Peyer's patch (tissue), 4 donors: ENCODE data around the gene KIF1A.

Experiments used
- CTCF ChIP-seq, 6 experiments: fragments of 450-650 bp in 4 of 6; fragments of 200-600 bp in 2 of 6; sonication (generic) in 1 of 6; IDR thresholded peaks; one replicate each; pipeline ENCODE4 v1.5.1; 2017 to 2019; ENCODE audit warnings: antibody characterized with exemption in 6 of 6, mild to moderate bottlenecking in 3 of 6, moderate library complexity in 1 of 6
- POLR2A ChIP-seq, 2 donors: fragments of 450-650 bp; IDR thresholded peaks; one replicate each; pipeline ENCODE4 v1.5.1; 2017; ENCODE audit warnings: antibody characterized with exemption in 2 of 2, mild to moderate bottlenecking in 2 of 2, moderate library complexity in 2 of 2

DNA sequence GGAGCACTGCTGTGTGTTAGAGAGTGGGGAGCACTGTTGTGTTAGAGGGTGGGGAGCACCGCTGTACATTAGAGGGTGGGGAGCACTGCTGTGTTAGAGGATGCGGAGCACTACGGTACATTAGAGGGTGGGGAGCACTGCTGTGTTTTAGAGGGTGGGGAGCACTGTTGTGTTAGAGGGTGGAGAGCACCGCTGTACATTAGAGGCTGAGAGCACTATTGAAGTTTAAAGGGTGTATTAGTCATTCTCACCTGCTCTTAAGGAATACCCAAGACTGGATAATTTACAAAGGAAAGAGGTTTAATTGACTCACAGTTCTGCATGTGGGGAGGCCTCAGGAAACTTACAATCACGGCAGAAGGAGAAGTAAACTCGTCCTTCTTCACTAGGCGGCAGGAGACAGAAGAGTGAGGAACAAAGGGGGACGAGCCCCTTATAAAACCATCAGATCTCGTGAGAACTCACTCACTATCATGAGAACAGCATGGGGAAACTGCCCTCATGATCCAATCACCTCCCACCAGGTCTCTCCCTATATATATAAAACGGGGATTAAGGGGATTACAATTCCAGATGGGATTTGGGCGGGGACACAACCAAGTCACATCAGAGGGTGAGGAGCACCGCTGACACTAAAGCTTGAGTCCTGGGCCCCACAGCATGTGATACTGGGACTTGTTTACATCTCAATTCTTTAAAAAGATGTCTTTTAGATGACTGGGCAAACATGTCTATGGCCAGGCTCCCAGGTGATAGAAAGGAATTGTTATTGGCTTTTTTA lies 29.1 kb upstream of the KIF1A start:
- TF ChIP-seq CTCF (IDR thresholded peaks at IDR 0.05) (no peak), POLR2A (IDR thresholded peaks at IDR 0.05) (no peak)
